ENCODE results near the gene GPC6. TPM values are rescaled to one million over a fixed set of nuclear protein-coding genes. Genes with fewer than 3 reads are reported as not detected.

Gene GPC6
- total RNA-seq, 5 donors from 2014 or later (not counting 1 experiment from before 2014, with no cell fraction given) = 0.03 to 0.18 (median 0.06) TPM; not detected in 2

- peaks cover 0 to 5% (median 3%) of the 10 kb centered on the region in 3 donors for H3K9me3 Mint-ChIP-seq
- H3K4me1 Mint-ChIP-seq = no peaks in the 10 kb centered on the region
- no peaks in the 10 kb centered on the region for H3K36me3 Mint-ChIP-seq
- POLR2A ChIA-PET = no interaction called here
- no peak for ATAC-seq (replicated peaks in 1 of 4)
- no peak overlapping the region for H3K27ac Mint-ChIP-seq
- no peaks in the 10 kb centered on the region for H3K9me3 ChIP-seq
- H3K4me3 ChIP-seq (ENCODE audit: control insufficient read depth in 1 of 2, extremely low read depth in 1 of 2, low read length in 1 of 2) = no peak overlapping the region
- no peak for DNase-seq
- CTCF ChIA-PET = no interaction called here
- no peaks in the 10 kb centered on the region for H3K27me3 ChIP-seq (replicated peaks in 1 of 2; ENCODE audit: control insufficient read depth in 2 of 2, extremely low read depth in 1 of 2, insufficient read depth in 2 of 2, low read length in 1 of 2)
- no peak overlapping the region for H3K4me3 Mint-ChIP-seq
- no peaks in the 10 kb centered on the region for H3K27me3 Mint-ChIP-seq
- H3K27ac ChIP-seq (ENCODE audit: low read length) = no peak overlapping the region
- no peaks in the 10 kb centered on the region for H3K4me1 ChIP-seq (ENCODE audit: control insufficient read depth in 1 of 2, extremely low read depth in 1 of 2, insufficient read depth in 2 of 2, low read length in 2 of 2)
- 45% methylated on average over 1 of the region's 3 CpGs for WGBS (ENCODE audit: insufficient coverage)
- no peaks in the 10 kb centered on the region for H3K36me3 ChIP-seq (ENCODE audit: control insufficient read depth in 2 of 2, extremely low read depth in 1 of 2, insufficient read depth in 1 of 2, low read length in 1 of 2)
Measured at GRCh38 chr13:93361703-93362102, 135.1 kb downstream of the GPC6 start.

GRCh38 chr13:93364166-93364565 is 137.6 kb downstream of the GPC6 start:
- Histone ChIP-seq H3K27ac (ENCODE audit: low read length) (no peak overlapping the region), H3K9me3 (no peaks in the 10 kb centered on the region), H3K36me3 (ENCODE audit: control insufficient read depth in 2 of 2, extremely low read depth in 1 of 2, insufficient read depth in 1 of 2, low read length in 1 of 2) (no peaks in the 10 kb centered on the region), H3K4me1 (ENCODE audit: control insufficient read depth in 1 of 2, extremely low read depth in 1 of 2, insufficient read depth in 2 of 2, low read length in 2 of 2) (no peaks in the 10 kb centered on the region), H3K27me3 (replicated peaks in 1 of 2; ENCODE audit: control insufficient read depth in 2 of 2, extremely low read depth in 1 of 2, insufficient read depth in 2 of 2, low read length in 1 of 2) (no peaks in the 10 kb centered on the region), H3K4me3 (ENCODE audit: control insufficient read depth in 1 of 2, extremely low read depth in 1 of 2, low read length in 1 of 2) (no peak overlapping the region)
- Mint-ChIP-seq H3K4me1 (no peaks in the 10 kb centered on the region), H3K36me3 (no peaks in the 10 kb centered on the region), H3K27me3 (no peaks in the 10 kb centered on the region), H3K27ac (no peak overlapping the region), H3K9me3 (peaks cover 0 to 5% (median 3%) of the 10 kb centered on the region in 3 donors), H3K4me3 (no peak overlapping the region)
- no peak for DNase-seq
- 70% methylated on average over 3 of the region's 5 CpGs for WGBS (ENCODE audit: insufficient coverage)
- no peak for ATAC-seq (replicated peaks in 1 of 4)
- CTCF ChIA-PET = no interaction called here
- POLR2A ChIA-PET = no interaction called here

- Mint-ChIP-seq H3K27ac (no peak overlapping the region), H3K9me3 (peaks cover 0 to 5% (median 3%) of the 10 kb centered on the region in 3 donors)
- no peaks in the 10 kb centered on the region for H3K9me3 ChIP-seq
Measured at GRCh38 chr13:93368296-93368695, 141.7 kb downstream of the GPC6 start.

GRCh38 chr13:93368718-93369117 is 142.1 kb downstream of the GPC6 start:
- Mint-ChIP-seq H3K27me3 (no peaks in the 10 kb centered on the region), H3K4me1 (no peaks in the 10 kb centered on the region), H3K36me3 (no peaks in the 10 kb centered on the region), H3K27ac (no peak overlapping the region), H3K9me3 (peaks cover 0 to 5% (median 3%) of the 10 kb centered on the region in 3 donors), H3K4me3 (no peak overlapping the region)
- DNase-seq (no peak), ATAC-seq (replicated peaks in 1 of 4) (no peak)
- no peaks in the 10 kb centered on the region for H3K36me3 ChIP-seq (ENCODE audit: control insufficient read depth in 2 of 2, extremely low read depth in 1 of 2, insufficient read depth in 1 of 2, low read length in 1 of 2)
- POLR2A ChIA-PET = no interaction called here
- H3K4me3 ChIP-seq (ENCODE audit: control insufficient read depth in 1 of 2, extremely low read depth in 1 of 2, low read length in 1 of 2) = no peak overlapping the region
- CTCF ChIA-PET = no interaction called here
- no peaks in the 10 kb centered on the region for H3K27me3 ChIP-seq (replicated peaks in 1 of 2; ENCODE audit: control insufficient read depth in 2 of 2, extremely low read depth in 1 of 2, insufficient read depth in 2 of 2, low read length in 1 of 2)
- H3K27ac ChIP-seq (ENCODE audit: low read length) = no peak overlapping the region
- no peaks in the 10 kb centered on the region for H3K4me1 ChIP-seq (ENCODE audit: control insufficient read depth in 1 of 2, extremely low read depth in 1 of 2, insufficient read depth in 2 of 2, low read length in 2 of 2)
- no peaks in the 10 kb centered on the region for H3K9me3 ChIP-seq

More at GRCh38 chr13:93368296-93368695, 141.7 kb downstream of the GPC6 start:
- DNase-seq (no peak), ATAC-seq (replicated peaks in 1 of 4) (no peak)
- Mint-ChIP-seq H3K36me3 (no peaks in the 10 kb centered on the region), H3K4me3 (no peak overlapping the region), H3K27me3 (no peaks in the 10 kb centered on the region), H3K4me1 (no peaks in the 10 kb centered on the region)
- Histone ChIP-seq H3K4me3 (ENCODE audit: control insufficient read depth in 1 of 2, extremely low read depth in 1 of 2, low read length in 1 of 2) (no peak overlapping the region), H3K4me1 (ENCODE audit: control insufficient read depth in 1 of 2, extremely low read depth in 1 of 2, insufficient read depth in 2 of 2, low read length in 2 of 2) (no peaks in the 10 kb centered on the region), H3K27me3 (replicated peaks in 1 of 2; ENCODE audit: control insufficient read depth in 2 of 2, extremely low read depth in 1 of 2, insufficient read depth in 2 of 2, low read length in 1 of 2) (no peaks in the 10 kb centered on the region), H3K36me3 (ENCODE audit: control insufficient read depth in 2 of 2, extremely low read depth in 1 of 2, insufficient read depth in 1 of 2, low read length in 1 of 2) (no peaks in the 10 kb centered on the region), H3K27ac (ENCODE audit: low read length) (no peak overlapping the region)
- ChIA-PET CTCF (no interaction called here), POLR2A (no interaction called here)
- no CpG with 5 or more reads among the region's 1 CpG for WGBS (ENCODE audit: insufficient coverage)

- H3K9me3 Mint-ChIP-seq = no peaks in the 10 kb centered on the region
- no peak overlapping the region for H3K27ac Mint-ChIP-seq
- H3K36me3 ChIP-seq (ENCODE audit: control insufficient read depth in 2 of 2, extremely low read depth in 1 of 2, insufficient read depth in 1 of 2, low read length in 1 of 2) = no peaks in the 10 kb centered on the region
- no peaks in the 10 kb centered on the region for H3K4me1 ChIP-seq (ENCODE audit: control insufficient read depth in 1 of 2, extremely low read depth in 1 of 2, insufficient read depth in 2 of 2, low read length in 2 of 2)
- POLR2A ChIA-PET = no interaction called here
- H3K4me3 ChIP-seq (ENCODE audit: control insufficient read depth in 1 of 2, extremely low read depth in 1 of 2, low read length in 1 of 2) = no peak overlapping the region
- no peak overlapping the region for H3K4me3 Mint-ChIP-seq
- ATAC-seq (replicated peaks in 1 of 4) (no peak), DNase-seq (no peak)
- H3K27me3 Mint-ChIP-seq = no peaks in the 10 kb centered on the region
- CTCF ChIA-PET = no interaction called here
- H3K9me3 ChIP-seq = no peaks in the 10 kb centered on the region
- whole genome bisulfite sequencing (ENCODE audit: insufficient coverage) = no CpG with 5 or more reads among the region's 3 CpGs
- H3K36me3 Mint-ChIP-seq = no peaks in the 10 kb centered on the region
- no peak overlapping the region for H3K27ac ChIP-seq (ENCODE audit: low read length)
- no peaks in the 10 kb centered on the region for H3K4me1 Mint-ChIP-seq
- H3K27me3 ChIP-seq (replicated peaks in 1 of 2; ENCODE audit: control insufficient read depth in 2 of 2, extremely low read depth in 1 of 2, insufficient read depth in 2 of 2, low read length in 1 of 2) = no peaks in the 10 kb centered on the region
Measured at GRCh38 chr13:93372856-93373255, 146.2 kb downstream of the GPC6 start.

- DNase-seq (no peak), ATAC-seq (replicated peaks in 1 of 4) (no peak)
- POLR2A ChIA-PET = no interaction called here
- no peaks in the 10 kb centered on the region for H3K4me1 ChIP-seq (ENCODE audit: control insufficient read depth in 1 of 2, extremely low read depth in 1 of 2, insufficient read depth in 2 of 2, low read length in 2 of 2)
- no peak overlapping the region for H3K27ac ChIP-seq (ENCODE audit: low read length)
- Mint-ChIP-seq H3K27me3 (no peaks in the 10 kb centered on the region), H3K36me3 (no peaks in the 10 kb centered on the region), H3K4me1 (no peaks in the 10 kb centered on the region), H3K9me3 (no peaks in the 10 kb centered on the region), H3K27ac (no peak overlapping the region), H3K4me3 (no peak overlapping the region)
- CTCF ChIA-PET = no interaction called here
- no CpG with 5 or more reads among the region's 6 CpGs for WGBS (ENCODE audit: insufficient coverage)
- no peaks in the 10 kb centered on the region for H3K9me3 ChIP-seq
- no peaks in the 10 kb centered on the region for H3K27me3 ChIP-seq (replicated peaks in 1 of 2; ENCODE audit: control insufficient read depth in 2 of 2, extremely low read depth in 1 of 2, insufficient read depth in 2 of 2, low read length in 1 of 2)
- no peaks in the 10 kb centered on the region for H3K36me3 ChIP-seq (ENCODE audit: control insufficient read depth in 2 of 2, extremely low read depth in 1 of 2, insufficient read depth in 1 of 2, low read length in 1 of 2)
- H3K4me3 ChIP-seq (ENCODE audit: control insufficient read depth in 1 of 2, extremely low read depth in 1 of 2, low read length in 1 of 2) = no peak overlapping the region
Measured at GRCh38 chr13:93375491-93375890, 148.9 kb downstream of the GPC6 start.

- H3K4me3 ChIP-seq (ENCODE audit: control insufficient read depth in 1 of 2, extremely low read depth in 1 of 2, low read length in 1 of 2) = no peak overlapping the region
- no peaks in the 10 kb centered on the region for H3K36me3 Mint-ChIP-seq
- POLR2A ChIA-PET = no interaction called here
- no peaks in the 10 kb centered on the region for H3K36me3 ChIP-seq (ENCODE audit: control insufficient read depth in 2 of 2, extremely low read depth in 1 of 2, insufficient read depth in 1 of 2, low read length in 1 of 2)
- CTCF ChIA-PET = no interaction called here
- DNase-seq = no peak
- no peaks in the 10 kb centered on the region for H3K27me3 Mint-ChIP-seq
- no peak overlapping the region for H3K27ac Mint-ChIP-seq
- H3K9me3 ChIP-seq = no peaks in the 10 kb centered on the region
- H3K4me1 ChIP-seq (ENCODE audit: control insufficient read depth in 1 of 2, extremely low read depth in 1 of 2, insufficient read depth in 2 of 2, low read length in 2 of 2) = no peaks in the 10 kb centered on the region
- no peaks in the 10 kb centered on the region for H3K4me1 Mint-ChIP-seq
- H3K27me3 ChIP-seq (replicated peaks in 1 of 2; ENCODE audit: control insufficient read depth in 2 of 2, extremely low read depth in 1 of 2, insufficient read depth in 2 of 2, low read length in 1 of 2) = no peaks in the 10 kb centered on the region
- no peak overlapping the region for H3K27ac ChIP-seq (ENCODE audit: low read length)
- WGBS (ENCODE audit: insufficient coverage) = 83% methylated on average over 2 of the region's 5 CpGs
- no peaks in the 10 kb centered on the region for H3K9me3 Mint-ChIP-seq
- ATAC-seq (replicated peaks in 1 of 4) = no peak
- no peak overlapping the region for H3K4me3 Mint-ChIP-seq
Measured at GRCh38 chr13:93377196-93377595, 150.6 kb downstream of the GPC6 start.

Measured in T-cell (primary cell).